ENCODE results near the gene PTPRS. TPM values are rescaled to one million over a fixed set of nuclear protein-coding genes. Genes with fewer than 3 reads are reported as not detected.

Gene PTPRS
- total RNA-seq, 1 donor from 2014 or later = 234 TPM

- H3K36me3 Mint-ChIP-seq (ENCODE audit: insufficient read depth) = peaks cover 8% of the 10 kb centered on the region
- no peaks in the 10 kb centered on the region for H3K4me1 Mint-ChIP-seq (ENCODE audit: low read depth)
- H3K27ac Mint-ChIP-seq = no peak overlapping the region
- H3K9me3 Mint-ChIP-seq (ENCODE audit: low read depth) = no peaks in the 10 kb centered on the region
- no peak for DNase-seq (ENCODE audit: low spot score, unreplicated experiment)
- TF ChIP-seq CTCF (IDR thresholded peaks at IDR 0.05; ENCODE audit: unreplicated experiment) = no peak
- H3K4me3 Mint-ChIP-seq (ENCODE audit: low read depth) = no peak overlapping the region
- no peaks in the 10 kb centered on the region for H3K27me3 Mint-ChIP-seq
These were observed 18.5 kb downstream of the PTPRS start for GRCh38 chr19:5321851-5322681.

- Mint-ChIP-seq H3K4me3 (ENCODE audit: low read depth) (no peak overlapping the region), H3K9me3 (ENCODE audit: low read depth) (no peaks in the 10 kb centered on the region), H3K27me3 (no peaks in the 10 kb centered on the region), H3K36me3 (ENCODE audit: insufficient read depth) (peaks cover 8% of the 10 kb centered on the region), H3K4me1 (ENCODE audit: low read depth) (no peaks in the 10 kb centered on the region), H3K27ac (no peak overlapping the region)
- TF ChIP-seq CTCF (IDR thresholded peaks at IDR 0.05; ENCODE audit: unreplicated experiment) = no peak
- DNase-seq (ENCODE audit: low spot score, unreplicated experiment) = no peak
These were observed 19.5 kb downstream of the PTPRS start for GRCh38 chr19:5321066-5321642.

GRCh38 chr19:5319516-5319915 lies 21.1 kb downstream of the PTPRS start:
- H3K27ac Mint-ChIP-seq = peak overlapping the region; percentile 25
- H3K4me1 Mint-ChIP-seq (ENCODE audit: low read depth) = no peaks in the 10 kb centered on the region
- H3K27me3 Mint-ChIP-seq = no peaks in the 10 kb centered on the region
- no peak for TF ChIP-seq CTCF (IDR thresholded peaks at IDR 0.05; ENCODE audit: unreplicated experiment)
- H3K4me3 Mint-ChIP-seq (ENCODE audit: low read depth) = no peak overlapping the region
- H3K36me3 Mint-ChIP-seq (ENCODE audit: insufficient read depth) = peaks cover 1% of the 10 kb centered on the region
- no peaks in the 10 kb centered on the region for H3K9me3 Mint-ChIP-seq (ENCODE audit: low read depth)
- no peak for DNase-seq (ENCODE audit: low spot score, unreplicated experiment)

GRCh38 chr19:5318306-5318705 lies 22.3 kb downstream of the PTPRS start:
- Mint-ChIP-seq H3K9me3 (ENCODE audit: low read depth) (no peaks in the 10 kb centered on the region), H3K4me1 (ENCODE audit: low read depth) (no peaks in the 10 kb centered on the region), H3K36me3 (ENCODE audit: insufficient read depth) (peaks cover 1% of the 10 kb centered on the region), H3K4me3 (ENCODE audit: low read depth) (no peak overlapping the region), H3K27ac (no peak overlapping the region), H3K27me3 (no peaks in the 10 kb centered on the region)
- no peak for DNase-seq (ENCODE audit: low spot score, unreplicated experiment)
- no peak for TF ChIP-seq CTCF (IDR thresholded peaks at IDR 0.05; ENCODE audit: unreplicated experiment)

- Mint-ChIP-seq H3K4me3 (ENCODE audit: low read depth) (no peak overlapping the region), H3K27me3 (no peaks in the 10 kb centered on the region), H3K36me3 (ENCODE audit: insufficient read depth) (no peaks in the 10 kb centered on the region), H3K27ac (no peak overlapping the region), H3K4me1 (ENCODE audit: low read depth) (no peaks in the 10 kb centered on the region), H3K9me3 (ENCODE audit: low read depth) (no peaks in the 10 kb centered on the region)
- DNase-seq (ENCODE audit: low spot score, unreplicated experiment) = no peak
- TF ChIP-seq CTCF (IDR thresholded peaks at IDR 0.05; ENCODE audit: unreplicated experiment) = no peak
These were observed 23.3 kb downstream of the PTPRS start for GRCh38 chr19:5317321-5317720.
